K562 (cell line): ENCODE data around the gene PLEKHA6. TPM values are rescaled to one million over a fixed set of nuclear protein-coding genes. Genes with fewer than 3 reads are reported as not detected.

Source experiments
- CBFA2T3 ChIP-seq: fragments of 450-650 bp; IDR thresholded peaks from 2 replicates; pipeline ENCODE4 v1.6.1; 2017
- GATAD2B ChIP-seq: fragments of 450-650 bp; IDR thresholded peaks from 2 replicates; pipeline ENCODE4 v1.6.1; 2017; ENCODE audit warnings: mild to moderate bottlenecking, borderline replicate concordance
- JUN ChIP-seq, 2 experiments: sonication (generic) in 1 of 2; formaldehyde crosslinking in 1 of 2; IDR thresholded peaks; 2 replicates each; pipeline versions ENCODE4 v1.6.1 to v1.8.0; 2012 to 2022; ENCODE audit warnings: borderline replicate concordance in 2 of 2, mild to moderate bottlenecking in 2 of 2, improper control_type of control experiment in 1 of 2, low read depth in 1 of 2, low read length in 1 of 2, missing genetic modification reagents in 1 of 2
- KDM5B ChIP-seq: fragments of 200-600 bp; sonication (generic); IDR thresholded peaks from 2 replicates; pipeline ENCODE4 v1.6.1; 2012; ENCODE audit warnings: low read depth, mild to moderate bottlenecking, moderate library complexity, low read length, control low read depth, inconsistent platforms; ENCODE audit not compliant: insufficient replicate concordance
- MAZ ChIP-seq, 2 experiments: fragments of 450-650 bp in 1 of 2; sonication (generic) in 1 of 2; formaldehyde crosslinking; IDR thresholded peaks in 1 of 2; conservative IDR thresholded peaks in 1 of 2; 2 replicates each; pipeline versions ENCODE4 v1.4.0 to v1.5.0; 2020; ENCODE audit warnings: mild to moderate bottlenecking in 1 of 2, missing genetic modification reagents in 1 of 2
- MIER1 ChIP-seq: fragments of 450-650 bp; IDR thresholded peaks from 2 replicates; pipeline ENCODE4 v1.6.1; 2016; ENCODE audit warnings: antibody characterized with exemption, mild to moderate bottlenecking, low read depth
- NCOA4 ChIP-seq: fragments of 450-650 bp; IDR thresholded peaks from 2 replicates; pipeline ENCODE4 v1.6.1; 2018; ENCODE audit warnings: mild to moderate bottlenecking; ENCODE audit not compliant: partially characterized antibody
- RAD21 ChIP-seq, 2 experiments: fragments of 250-450 bp in 1 of 2; fragments of 450-650 bp in 1 of 2; sonication (Bioruptor Pico) in 1 of 2; formaldehyde crosslinking in 1 of 2; IDR thresholded peaks in 1 of 2; conservative IDR thresholded peaks in 1 of 2; 2 replicates each; pipeline versions ENCODE4 v1.4.0 to v1.8.0; 2020 to 2022; ENCODE audit warnings: mild to moderate bottlenecking in 2 of 2, moderate library complexity in 1 of 2
- SLC30A9 ChIP-seq: fragments of 250-450 bp; sonication (Bioruptor Pico); IDR thresholded peaks from 2 replicates; pipeline ENCODE4 v1.8.0; 2022; ENCODE audit warnings: mild to moderate bottlenecking, moderate library complexity
- TBL1XR1 ChIP-seq, 2 experiments: IDR thresholded peaks; 2 replicates each; pipeline ENCODE4 v1.6.1; 2012; ENCODE audit warnings: improper control_type of control experiment in 2 of 2, low read length in 2 of 2, mild to moderate bottlenecking in 1 of 2
- ZNF263 ChIP-seq: sonication (generic); formaldehyde crosslinking; IDR thresholded peaks from 2 replicates; pipeline ENCODE4 v1.8.0; 2022; ENCODE audit warnings: mild to moderate bottlenecking, missing genetic modification reagents, borderline replicate concordance
- ZNF644 ChIP-seq: fragments of 200-800 bp; sonication (Bioruptor generic); IDR thresholded peaks from 2 replicates; pipeline ENCODE4 v1.6.1; 2016; ENCODE audit warnings: low read depth, missing genetic modification characterization, missing compliant biosample characterization
- ZNF77 ChIP-seq: fragments of 250-450 bp; sonication (Bioruptor Pico); IDR thresholded peaks from 2 replicates; pipeline ENCODE4 v1.5.0; 2020
- polyA plus RNA-seq, 8 experiments: library from polyadenylated mRNA; depleted of rRNA in 4 of 8; stranded (reverse) in 5 of 8; unstranded in 3 of 8; fragments of >200 nt; fragmentation: Nextera tagmentation in 2 of 8; fragmentation: Illumina TruSeq in 1 of 8; extraction: Ambion mirVana in 2 of 8; extraction: Trizol in 1 of 8; gene quantifications; 2 replicates each; pipeline versions ENCODE4 v1.2.1 to v1.2.3, GENCODE V29; 2011 to 2014; ENCODE audit warnings: inconsistent platforms in 1 of 8, missing spikeins in 1 of 8
- total RNA-seq, 7 experiments: library from RNA; depleted of rRNA in 6 of 7; stranded (reverse); fragments of >200 nt in 6 of 7; fragmentation: Illumina TruSeq in 2 of 7; extraction: Trizol in 2 of 7; gene quantifications; 2 replicates each; pipeline versions ENCODE4 v1.2.1 to v1.2.3, GENCODE V29; 2011 to 2021; ENCODE audit warnings: low replicate concordance in 1 of 7
- TF ChIP-seq, protein P1 (sequence below): fragments of 450-650 bp; IDR thresholded peaks from one replicate; pipeline ENCODE4 v1.6.1; 2018; ENCODE audit warnings: mild to moderate bottlenecking, moderate library complexity; ENCODE audit not compliant: partially characterized antibody
- TF ChIP-seq, protein P2 (sequence below): fragments of 450-650 bp; IDR thresholded peaks from 2 replicates; pipeline ENCODE4 v1.6.1; 2018; ENCODE audit warnings: mild to moderate bottlenecking, low read depth; ENCODE audit not compliant: partially characterized antibody
- TF ChIP-seq, protein P3 (sequence below): sonication (generic); formaldehyde crosslinking; IDR thresholded peaks from 2 replicates; pipeline ENCODE4 v1.8.0; 2022; ENCODE audit warnings: missing genetic modification reagents, mild to moderate bottlenecking, moderate library complexity, borderline replicate concordance
- TF ChIP-seq, protein P4 (sequence below): sonication (generic); formaldehyde crosslinking; IDR thresholded peaks from 2 replicates; pipeline ENCODE4 v1.9.0; 2022; ENCODE audit warnings: mild to moderate bottlenecking, missing genetic modification reagents
- TF ChIP-seq, protein P5 (sequence below): fragments of 450-650 bp; IDR thresholded peaks from 2 replicates; pipeline ENCODE4 v1.6.1; 2014; ENCODE audit warnings: low read depth, mild to moderate bottlenecking, moderate library complexity, borderline replicate concordance

PLEKHA6 gene
- total and polyA plus RNA-seq, 9 of the 15 experiments (the other 6 are each of a cell fraction or from before 2014, with no cell fraction given) = under 0.01 to 0.33 (median 0.01) TPM; not detected in 4

DNA sequence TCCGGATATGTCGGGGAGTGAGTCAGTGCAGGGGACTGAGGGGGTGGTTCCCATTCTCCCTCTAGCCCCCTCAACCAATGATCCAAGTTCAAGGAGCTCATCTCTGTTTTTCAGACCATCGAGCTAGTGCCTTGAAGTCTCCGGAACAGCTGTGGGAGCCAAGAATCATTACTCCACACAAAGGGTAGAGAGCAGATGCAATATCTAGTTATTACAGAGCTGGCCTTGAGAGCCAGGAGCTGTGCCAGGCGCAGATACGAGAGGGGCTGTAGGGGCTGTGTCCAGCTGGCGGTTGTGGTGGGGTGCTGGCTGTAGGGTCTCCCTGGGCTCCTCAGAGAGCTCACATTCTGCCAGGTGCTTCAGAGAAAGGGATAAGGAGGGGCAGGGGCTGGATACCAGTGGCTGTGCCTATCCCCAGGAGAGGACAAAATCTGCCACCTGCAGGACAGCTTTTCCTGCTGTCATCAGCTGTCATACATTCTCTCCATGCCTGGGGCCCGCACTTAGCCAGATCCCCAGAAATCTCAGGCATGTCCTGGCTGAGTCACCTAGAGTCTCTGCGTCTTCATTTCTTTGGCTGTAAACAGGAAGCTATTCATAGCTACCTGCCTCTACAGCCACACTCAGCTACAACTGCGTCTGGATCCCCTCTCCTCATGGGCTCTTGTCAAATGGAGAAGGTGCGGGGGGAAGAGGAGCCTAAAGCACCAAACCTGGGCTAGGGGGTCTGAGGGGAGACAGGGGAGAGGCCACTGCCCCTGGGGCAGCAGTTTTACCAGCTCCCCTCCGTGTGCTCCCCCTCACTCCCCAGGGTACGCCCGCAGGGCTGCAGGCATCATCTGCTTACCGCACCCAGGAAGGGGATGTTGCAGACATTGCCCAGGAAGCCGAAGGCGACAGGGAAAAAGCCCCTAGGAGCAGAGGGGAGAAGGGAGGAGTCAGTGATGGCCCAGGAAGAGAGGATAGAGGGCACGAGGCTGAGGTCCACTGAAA is 161.1 kb downstream of the PLEKHA6 start (continued):
- TF ChIP-seq SLC30A9 (CRISPR knock-in tag) (no peak), ZNF644 (no peak), MIER1 (no peak), JUN (IDR thresholded peaks at IDR 0.05; ENCODE audit: borderline replicate concordance, low read depth, low read length) (no peak), JUN (CRISPR knock-in tag; IDR thresholded peaks at IDR 0.05; ENCODE audit: borderline replicate concordance) (no peak), GATAD2B (no peak), NCOA4 (no peak), TBL1XR1 (IDR thresholded peaks at IDR 0.05; ENCODE audit: low read length in 2 of 2) (no peak), ZNF77 (CRISPR knock-in tag) (no peak), RAD21 (CRISPR knock-in tag; conservative IDR thresholded peaks at IDR 0.05 in 1 of 2, IDR thresholded peaks at IDR 0.05 in 1 of 2) (peak; percentile 61 to 84), KDM5B (peak; percentile 25), MAZ (CRISPR knock-in tag; conservative IDR thresholded peaks at IDR 0.05 in 1 of 2, IDR thresholded peaks at IDR 0.05 in 1 of 2) (peak in 1 of 2 experiments; percentile 25; a peak in 1 of 4 replicates), ZNF263 (CRISPR knock-in tag) (no peak), CBFA2T3 (no peak)
- TF ChIP-seq, protein P1, sequence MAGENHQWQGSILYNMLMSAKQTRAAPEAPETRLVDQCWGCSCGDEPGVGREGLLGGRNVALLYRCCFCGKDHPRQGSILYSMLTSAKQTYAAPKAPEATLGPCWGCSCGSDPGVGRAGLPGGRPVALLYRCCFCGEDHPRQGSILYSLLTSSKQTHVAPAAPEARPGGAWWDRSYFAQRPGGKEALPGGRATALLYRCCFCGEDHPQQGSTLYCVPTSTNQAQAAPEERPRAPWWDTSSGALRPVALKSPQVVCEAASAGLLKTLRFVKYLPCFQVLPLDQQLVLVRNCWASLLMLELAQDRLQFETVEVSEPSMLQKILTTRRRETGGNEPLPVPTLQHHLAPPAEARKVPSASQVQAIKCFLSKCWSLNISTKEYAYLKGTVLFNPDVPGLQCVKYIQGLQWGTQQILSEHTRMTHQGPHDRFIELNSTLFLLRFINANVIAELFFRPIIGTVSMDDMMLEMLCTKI = no peak
- TF ChIP-seq, protein P2, sequence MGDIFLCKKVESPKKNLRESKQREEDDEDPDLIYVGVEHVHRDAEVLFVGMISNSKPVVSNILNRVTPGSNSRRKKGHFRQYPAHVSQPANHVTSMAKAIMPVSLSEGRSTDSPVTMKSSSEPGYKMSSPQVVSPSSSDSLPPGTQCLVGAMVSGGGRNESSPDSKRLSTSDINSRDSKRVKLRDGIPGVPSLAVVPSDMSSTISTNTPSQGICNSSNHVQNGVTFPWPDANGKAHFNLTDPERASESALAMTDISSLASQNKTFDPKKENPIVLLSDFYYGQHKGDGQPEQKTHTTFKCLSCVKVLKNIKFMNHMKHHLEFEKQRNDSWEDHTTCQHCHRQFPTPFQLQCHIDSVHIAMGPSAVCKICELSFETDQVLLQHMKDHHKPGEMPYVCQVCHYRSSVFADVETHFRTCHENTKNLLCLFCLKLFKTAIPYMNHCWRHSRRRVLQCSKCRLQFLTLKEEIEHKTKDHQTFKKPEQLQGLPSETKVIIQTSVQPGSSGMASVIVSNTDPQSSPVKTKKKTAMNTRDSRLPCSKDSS = no peak
- TF ChIP-seq, protein P3, sequence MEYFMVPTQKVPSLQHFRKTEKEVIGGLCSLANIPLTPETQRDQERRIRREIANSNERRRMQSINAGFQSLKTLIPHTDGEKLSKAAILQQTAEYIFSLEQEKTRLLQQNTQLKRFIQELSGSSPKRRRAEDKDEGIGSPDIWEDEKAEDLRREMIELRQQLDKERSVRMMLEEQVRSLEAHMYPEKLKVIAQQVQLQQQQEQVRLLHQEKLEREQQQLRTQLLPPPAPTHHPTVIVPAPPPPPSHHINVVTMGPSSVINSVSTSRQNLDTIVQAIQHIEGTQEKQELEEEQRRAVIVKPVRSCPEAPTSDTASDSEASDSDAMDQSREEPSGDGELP (CRISPR knock-in tag) = peak; percentile 25; the same call in 1 of the 2 replicates
- TF ChIP-seq, protein P4, sequence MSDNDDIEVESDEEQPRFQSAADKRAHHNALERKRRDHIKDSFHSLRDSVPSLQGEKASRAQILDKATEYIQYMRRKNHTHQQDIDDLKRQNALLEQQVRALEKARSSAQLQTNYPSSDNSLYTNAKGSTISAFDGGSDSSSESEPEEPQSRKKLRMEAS (CRISPR knock-in tag) = no peak
- TF ChIP-seq, protein P5, sequence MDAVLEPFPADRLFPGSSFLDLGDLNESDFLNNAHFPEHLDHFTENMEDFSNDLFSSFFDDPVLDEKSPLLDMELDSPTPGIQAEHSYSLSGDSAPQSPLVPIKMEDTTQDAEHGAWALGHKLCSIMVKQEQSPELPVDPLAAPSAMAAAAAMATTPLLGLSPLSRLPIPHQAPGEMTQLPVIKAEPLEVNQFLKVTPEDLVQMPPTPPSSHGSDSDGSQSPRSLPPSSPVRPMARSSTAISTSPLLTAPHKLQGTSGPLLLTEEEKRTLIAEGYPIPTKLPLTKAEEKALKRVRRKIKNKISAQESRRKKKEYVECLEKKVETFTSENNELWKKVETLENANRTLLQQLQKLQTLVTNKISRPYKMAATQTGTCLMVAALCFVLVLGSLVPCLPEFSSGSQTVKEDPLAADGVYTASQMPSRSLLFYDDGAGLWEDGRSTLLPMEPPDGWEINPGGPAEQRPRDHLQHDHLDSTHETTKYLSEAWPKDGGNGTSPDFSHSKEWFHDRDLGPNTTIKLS = no peak
